ENCODE measurements around the gene BMAL1. TPM values are rescaled to one million over a fixed set of nuclear protein-coding genes. Genes with fewer than 3 reads are reported as not detected.

The BMAL1 gene
- total RNA-seq, 1 experiment from 2014 or later, result 15.3 TPM

- no peak for DNase-seq
- Histone ChIP-seq H3K4me3 (no peak overlapping the region), H3K4me1 (no peaks in the 10 kb centered on the region), H3K27ac (no peak overlapping the region), H3K27me3 (no peaks in the 10 kb centered on the region), H3K9me3 (replicated peaks) (no peaks in the 10 kb centered on the region), H3K36me3 (no peaks in the 10 kb centered on the region)
Measured at GRCh38 chr11:13291800-13292199, 14.2 kb downstream of the BMAL1 start.

- no peak for DNase-seq
- no peaks in the 10 kb centered on the region for H3K4me1 ChIP-seq
- no peaks in the 10 kb centered on the region for H3K36me3 ChIP-seq
- no peaks in the 10 kb centered on the region for H3K27me3 ChIP-seq
- no peaks in the 10 kb centered on the region for H3K9me3 ChIP-seq (replicated peaks)
- no peak overlapping the region for H3K4me3 ChIP-seq
- H3K27ac ChIP-seq, result no peak overlapping the region
Measured at GRCh38 chr11:13292970-13293369, 15.4 kb downstream of the BMAL1 start.

DNA sequence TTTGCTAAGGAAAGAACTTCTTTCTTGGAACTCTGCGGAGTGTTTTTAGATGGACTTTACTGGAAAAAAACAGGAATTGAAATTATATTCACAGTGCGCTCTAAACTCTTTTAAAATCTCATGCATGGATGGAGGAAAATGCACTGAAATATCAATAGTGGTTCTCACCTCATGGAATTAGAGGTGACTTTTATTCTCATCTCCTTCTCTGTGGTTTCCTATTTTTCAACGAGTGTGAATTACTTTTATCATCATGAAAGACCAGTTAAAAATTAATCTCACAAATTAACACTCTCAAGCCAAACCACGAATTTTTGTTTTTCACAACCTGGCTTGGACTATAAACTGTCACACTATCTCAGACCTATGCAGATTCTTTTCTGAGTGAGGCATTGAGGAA is 16.6 kb downstream of the BMAL1 start:
- H3K9me3 ChIP-seq (replicated peaks), result no peaks in the 10 kb centered on the region
- no peak for DNase-seq
- no peak overlapping the region for H3K4me3 ChIP-seq
- H3K27ac ChIP-seq, result no peak overlapping the region
- H3K27me3 ChIP-seq, result no peaks in the 10 kb centered on the region
- no peaks in the 10 kb centered on the region for H3K36me3 ChIP-seq
- H3K4me1 ChIP-seq, result no peaks in the 10 kb centered on the region

GRCh38 chr11:13294771-13295579 is 17.4 kb downstream of the BMAL1 start:
- H3K27ac ChIP-seq, result no peak overlapping the region
- no peaks in the 10 kb centered on the region for H3K9me3 ChIP-seq (replicated peaks)
- H3K4me3 ChIP-seq, result no peak overlapping the region
- no peaks in the 10 kb centered on the region for H3K27me3 ChIP-seq
- H3K4me1 ChIP-seq, result no peaks in the 10 kb centered on the region
- no peaks in the 10 kb centered on the region for H3K36me3 ChIP-seq
- no peak for DNase-seq

GRCh38 chr11:13297308-13297916 is 19.8 kb downstream of the BMAL1 start:
- no peak for DNase-seq
- Histone ChIP-seq H3K27ac (no peak overlapping the region), H3K4me3 (no peak overlapping the region), H3K4me1 (no peaks in the 10 kb centered on the region), H3K9me3 (replicated peaks) (no peaks in the 10 kb centered on the region), H3K27me3 (no peaks in the 10 kb centered on the region), H3K36me3 (no peaks in the 10 kb centered on the region)

DNA sequence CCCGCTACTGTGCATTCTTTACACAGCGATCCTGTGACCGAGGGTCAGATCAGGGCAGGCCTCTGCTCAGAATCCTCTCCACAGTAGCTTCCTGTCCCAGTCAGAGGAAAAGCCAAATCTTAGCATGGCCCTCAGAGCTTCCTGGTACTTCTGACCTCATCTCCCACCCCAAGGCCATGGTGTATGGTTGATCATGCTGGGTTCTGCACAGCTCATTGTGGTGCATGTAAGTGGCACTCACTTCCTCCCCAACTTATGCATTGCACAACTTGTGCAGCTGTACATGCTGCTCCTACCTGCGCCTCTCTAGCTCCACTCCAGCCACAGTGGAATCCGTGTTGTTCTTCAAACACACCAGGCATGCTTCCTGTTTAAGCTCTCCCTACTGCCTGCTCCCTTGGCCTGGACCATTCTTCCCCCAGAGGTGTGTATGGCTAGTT is 20.3 kb downstream of the BMAL1 start:
- no peak for DNase-seq
- no peak overlapping the region for H3K4me3 ChIP-seq
- H3K36me3 ChIP-seq, result no peaks in the 10 kb centered on the region
- no peaks in the 10 kb centered on the region for H3K4me1 ChIP-seq
- H3K27ac ChIP-seq, result no peak overlapping the region
- no peaks in the 10 kb centered on the region for H3K9me3 ChIP-seq (replicated peaks)
- H3K27me3 ChIP-seq, result no peaks in the 10 kb centered on the region

DNA sequence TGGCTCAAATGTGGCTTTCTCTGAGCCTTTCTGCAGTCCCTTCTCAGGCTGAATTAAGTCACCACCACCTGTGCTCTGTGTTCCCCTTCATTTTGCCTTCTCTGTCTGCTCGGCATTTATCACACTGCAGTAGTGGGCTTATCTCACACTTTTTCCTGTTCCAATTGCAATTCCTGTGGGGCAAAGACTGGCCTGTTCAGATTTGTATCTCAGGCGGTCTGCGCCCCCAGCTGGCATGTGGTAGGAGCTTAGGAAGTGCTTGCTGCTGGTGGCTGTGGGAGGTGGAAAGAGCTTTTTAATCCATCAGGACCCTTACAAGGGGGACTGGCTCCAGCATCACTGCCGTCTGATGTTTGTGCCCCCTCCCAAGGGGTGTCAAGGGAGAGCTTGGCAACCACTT is 21.2 kb downstream of the BMAL1 start:
- Histone ChIP-seq H3K27me3 (no peaks in the 10 kb centered on the region), H3K27ac (no peak overlapping the region), H3K4me3 (no peak overlapping the region), H3K4me1 (no peaks in the 10 kb centered on the region), H3K36me3 (no peaks in the 10 kb centered on the region), H3K9me3 (replicated peaks) (no peaks in the 10 kb centered on the region)
- DNase-seq, result no peak

GRCh38 chr11:13301522-13301921 is 23.9 kb downstream of the BMAL1 start:
- Histone ChIP-seq H3K4me3 (no peak overlapping the region), H3K36me3 (no peaks in the 10 kb centered on the region), H3K27ac (no peak overlapping the region), H3K9me3 (replicated peaks) (no peaks in the 10 kb centered on the region), H3K27me3 (no peaks in the 10 kb centered on the region), H3K4me1 (no peaks in the 10 kb centered on the region)
- no peak for DNase-seq

DNA sequence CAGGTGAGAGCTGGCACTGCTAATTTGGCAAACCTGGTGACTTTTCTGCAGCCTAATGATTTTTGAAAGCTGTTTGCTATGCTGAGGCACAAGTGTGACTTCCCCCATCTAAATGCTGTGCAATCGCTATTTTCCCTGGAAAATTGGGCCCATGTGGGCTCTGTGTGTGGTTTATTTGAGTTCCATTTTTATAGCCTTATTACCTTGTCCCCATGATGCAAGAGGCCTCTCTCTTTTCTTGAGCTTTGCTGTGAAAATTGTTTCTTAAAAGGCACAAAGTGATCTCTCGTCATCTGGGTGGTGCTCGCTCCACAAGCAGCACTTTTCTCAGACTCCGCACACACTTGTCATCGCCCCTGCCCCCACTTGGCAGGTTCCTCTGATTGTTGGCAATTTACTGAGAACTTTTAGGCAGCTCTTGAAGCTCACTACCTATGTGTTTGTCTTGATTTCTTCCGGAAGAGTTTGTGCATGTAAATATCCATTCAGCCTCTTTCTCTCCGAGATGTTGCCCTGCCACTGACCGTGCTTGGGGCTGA is 24.9 kb downstream of the BMAL1 start:
- Histone ChIP-seq H3K4me1 (no peaks in the 10 kb centered on the region), H3K27me3 (no peaks in the 10 kb centered on the region), H3K4me3 (no peak overlapping the region), H3K36me3 (no peaks in the 10 kb centered on the region), H3K27ac (no peak overlapping the region), H3K9me3 (replicated peaks) (no peaks in the 10 kb centered on the region)
- DNase-seq, result no peak

GRCh38 chr11:13303668-13304649 is 26.4 kb downstream of the BMAL1 start:
- DNase-seq, result no peak

GRCh38 chr11:13304655-13305335 is 27.2 kb downstream of the BMAL1 start:
- Histone ChIP-seq H3K27ac (no peak overlapping the region), H3K27me3 (no peaks in the 10 kb centered on the region), H3K36me3 (no peaks in the 10 kb centered on the region), H3K4me1 (no peaks in the 10 kb centered on the region), H3K4me3 (no peak overlapping the region), H3K9me3 (replicated peaks) (no peaks in the 10 kb centered on the region)
- no peak for DNase-seq

More at GRCh38 chr11:13303668-13304649, 26.4 kb downstream of the BMAL1 start:
- H3K4me1 ChIP-seq, result no peaks in the 10 kb centered on the region
- H3K4me3 ChIP-seq, result no peak overlapping the region
- H3K36me3 ChIP-seq, result no peaks in the 10 kb centered on the region
- H3K9me3 ChIP-seq (replicated peaks), result no peaks in the 10 kb centered on the region
- no peak overlapping the region for H3K27ac ChIP-seq
- H3K27me3 ChIP-seq, result no peaks in the 10 kb centered on the region

- H3K9me3 ChIP-seq (replicated peaks), result no peaks in the 10 kb centered on the region
Measured at GRCh38 chr11:13308704-13309103, 31.1 kb downstream of the BMAL1 start.

DNA sequence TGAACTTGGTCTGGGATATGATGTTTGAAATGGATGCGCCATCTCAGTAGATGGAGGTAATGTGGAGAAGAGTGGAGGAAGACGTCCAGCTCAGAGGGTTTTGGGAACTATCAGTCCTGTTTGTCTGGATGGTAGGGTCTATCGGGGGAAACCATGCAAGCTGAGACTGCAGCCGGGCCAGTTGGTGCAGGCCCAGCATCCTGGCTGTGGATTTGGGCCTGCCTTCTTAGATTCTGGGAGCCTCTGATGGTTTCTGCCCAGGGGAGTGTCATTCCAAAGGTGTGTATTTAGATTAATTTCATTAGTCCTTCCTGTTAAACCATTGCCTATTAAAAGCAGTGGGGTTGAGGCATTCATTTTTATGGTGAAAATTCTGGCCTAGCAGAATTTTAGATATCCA is 31.6 kb downstream of the BMAL1 start:
- Histone ChIP-seq H3K27me3 (no peaks in the 10 kb centered on the region), H3K4me3 (no peak overlapping the region), H3K9me3 (replicated peaks) (no peaks in the 10 kb centered on the region), H3K36me3 (no peaks in the 10 kb centered on the region), H3K4me1 (no peaks in the 10 kb centered on the region), H3K27ac (no peak overlapping the region)
- no peak for DNase-seq

More at GRCh38 chr11:13308704-13309103, 31.1 kb downstream of the BMAL1 start:
- no peak overlapping the region for H3K4me3 ChIP-seq
- H3K36me3 ChIP-seq, result no peaks in the 10 kb centered on the region
- no peak overlapping the region for H3K27ac ChIP-seq
- DNase-seq, result no peak
- no peaks in the 10 kb centered on the region for H3K27me3 ChIP-seq
- no peaks in the 10 kb centered on the region for H3K4me1 ChIP-seq

DNA sequence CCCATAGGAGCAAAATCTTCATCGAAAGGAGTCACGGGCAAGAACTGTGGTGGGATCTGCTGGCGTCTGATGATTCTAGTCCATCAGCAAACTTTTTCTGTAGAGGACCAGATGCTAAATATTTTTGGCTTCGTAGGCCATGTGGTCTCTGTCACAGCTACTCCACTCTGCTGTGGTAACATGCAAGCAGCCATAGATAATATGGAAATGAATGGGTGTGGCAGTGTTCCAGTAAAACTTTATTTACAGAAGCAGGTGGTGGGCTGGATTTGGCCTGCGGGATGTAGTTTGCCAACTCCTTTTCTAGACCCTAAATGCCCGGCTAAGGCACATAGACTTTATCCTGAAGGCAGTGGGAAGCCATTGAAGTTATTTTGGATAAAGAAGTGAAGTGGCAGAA is 32.9 kb downstream of the BMAL1 start:
- Histone ChIP-seq H3K27me3 (no peaks in the 10 kb centered on the region), H3K27ac (no peak overlapping the region), H3K4me1 (no peaks in the 10 kb centered on the region), H3K36me3 (no peaks in the 10 kb centered on the region), H3K9me3 (replicated peaks) (no peaks in the 10 kb centered on the region), H3K4me3 (no peak overlapping the region)
- peak; percentile 19 to 45 for DNase-seq
